GM23338 (cell line): ENCODE results near the gene TMEM106C. TPM values are rescaled to one million over a fixed set of nuclear protein-coding genes. Genes with fewer than 3 reads are reported as not detected.

Experiments used
- ATAC-seq: fragments of 200-7000 bp; cut with Tn5 transposase; 3 replicates; pipeline ENCODE4 v1.9.1; 2020
- DNase-seq: peaks from one replicate; pipeline ENCODE4 v3.0.0-alpha.2; 2015; ENCODE audit warnings: low spot score
- H2AFZ ChIP-seq: fragments of 200-600 bp; sonication (generic); 2 replicates; pipeline ENCODE4 v1.8.0; 2016; ENCODE audit warnings: antibody characterized with exemption, mild to moderate bottlenecking, moderate library complexity
- H3F3A ChIP-seq: fragments of 200-600 bp; sonication (generic); replicated peaks from 2 replicates; pipeline ENCODE4 v1.8.0; 2017; ENCODE audit warnings: antibody characterized with exemption, mixed run types, low read depth
- H3K27ac ChIP-seq: fragments of 200-600 bp; sonication (generic); 2 replicates; pipeline ENCODE4 v1.6.1; 2016; ENCODE audit warnings: low read depth
- H3K27me3 ChIP-seq: fragments of 200-600 bp; sonication (generic); 2 replicates; pipeline ENCODE4 v1.8.0; 2016; ENCODE audit warnings: mild to moderate bottlenecking, mixed run types, moderate library complexity; ENCODE audit not compliant: insufficient read depth
- H3K36me3 ChIP-seq: fragments of 200-600 bp; sonication (generic); 2 replicates; pipeline ENCODE4 v1.8.0; 2016; ENCODE audit warnings: mild to moderate bottlenecking; ENCODE audit not compliant: insufficient read depth
- H3K4me1 ChIP-seq: fragments of 200-600 bp; sonication (generic); 2 replicates; pipeline ENCODE4 v1.8.0; 2016; ENCODE audit warnings: mild to moderate bottlenecking, moderate library complexity; ENCODE audit not compliant: insufficient read depth
- H3K4me2 ChIP-seq: fragments of 200-600 bp; sonication (generic); 2 replicates; pipeline ENCODE4 v1.7.1; 2017; ENCODE audit warnings: mixed run types
- H3K4me3 ChIP-seq: fragments of 200-600 bp; sonication (generic); 2 replicates; pipeline ENCODE4 v1.6.1; 2016; ENCODE audit warnings: mixed run types
- H3K79me2 ChIP-seq: fragments of 200-600 bp; sonication (generic); replicated peaks from 2 replicates; pipeline ENCODE4 v1.8.0; 2017; ENCODE audit warnings: mild to moderate bottlenecking; ENCODE audit not compliant: insufficient read depth
- H3K9me2 ChIP-seq: fragments of 200-600 bp; sonication (generic); 2 replicates; pipeline ENCODE4 v1.8.0; 2017; ENCODE audit not compliant: insufficient read depth
- H4K20me1 ChIP-seq: fragments of 200-600 bp; sonication (generic); replicated peaks from 2 replicates; pipeline ENCODE4 v1.8.0; 2017; ENCODE audit warnings: mild to moderate bottlenecking; ENCODE audit not compliant: insufficient read depth
- H3K27ac Mint-ChIP-seq: 2 replicates; pipeline ENCODE4 v1.8.0; 2020; ENCODE audit warnings: inconsistent platforms, mild to moderate bottlenecking, moderate library complexity, mixed read lengths
- H3K27me3 Mint-ChIP-seq: 3 replicates; pipeline ENCODE4 v1.8.0; 2022; ENCODE audit warnings: low read depth, mild to moderate bottlenecking, moderate library complexity, mixed read lengths, inconsistent platforms; ENCODE audit not compliant: insufficient read depth, poor library complexity
- H3K36me3 Mint-ChIP-seq: 3 replicates; pipeline ENCODE4 v1.8.0; 2021; ENCODE audit warnings: low read depth, mild to moderate bottlenecking, inconsistent platforms, moderate library complexity, mixed read lengths
- H3K4me1 Mint-ChIP-seq: 3 replicates; pipeline ENCODE4 v1.8.0; 2020; ENCODE audit warnings: mild to moderate bottlenecking, inconsistent platforms, mixed read lengths
- H3K4me3 Mint-ChIP-seq: 3 replicates; pipeline ENCODE4 v1.8.0; 2021; ENCODE audit warnings: moderate library complexity, mild to moderate bottlenecking, inconsistent platforms, mixed read lengths
- H3K9me3 Mint-ChIP-seq: 3 replicates; pipeline ENCODE4 v1.8.0; 2020; ENCODE audit warnings: moderate library complexity, mild to moderate bottlenecking, inconsistent platforms, mixed read lengths
- CREB1 ChIP-seq: fragments of 250-450 bp; sonication (Bioruptor Pico); IDR thresholded peaks from 2 replicates; pipeline ENCODE4 v1.5.0; 2020; ENCODE audit warnings: low read depth, mild to moderate bottlenecking, moderate library complexity
- EZH2 ChIP-seq: fragments of 200-600 bp; sonication (generic); IDR thresholded peaks from one replicate; pipeline ENCODE4 v1.8.0; 2017; ENCODE audit warnings: antibody characterized with exemption, mild to moderate bottlenecking, low read depth; ENCODE audit not compliant: unreplicated experiment
- EZH2phosphoT487 ChIP-seq: fragments of 200-600 bp; sonication (generic); IDR thresholded peaks from one replicate; pipeline ENCODE4 v1.8.1; 2018; ENCODE audit warnings: antibody characterized with exemption; ENCODE audit not compliant: unreplicated experiment
- JUNB ChIP-seq: IDR thresholded peaks from one replicate; pipeline ENCODE4 v1.6.1; 2016; ENCODE audit warnings: antibody characterized with exemption; ENCODE audit not compliant: unreplicated experiment
- NANOG ChIP-seq: IDR thresholded peaks from 2 replicates; pipeline ENCODE4 v1.6.1; 2016; ENCODE audit warnings: antibody characterized with exemption, borderline replicate concordance
- POLR2AphosphoS5 ChIP-seq: IDR thresholded peaks from 2 replicates; pipeline ENCODE4 v1.6.1; 2016; ENCODE audit warnings: antibody characterized with exemption, low read depth
- STAT1 ChIP-seq: IDR thresholded peaks from one replicate; pipeline ENCODE4 v1.6.1; 2016; ENCODE audit warnings: antibody characterized with exemption; ENCODE audit not compliant: unreplicated experiment
- ZNF114 ChIP-seq: fragments of 250-450 bp; sonication (Bioruptor Pico); IDR thresholded peaks from 2 replicates; pipeline ENCODE4 v1.5.0; 2020; ENCODE audit warnings: mild to moderate bottlenecking, moderate library complexity
- ZNF331 ChIP-seq: fragments of 250-450 bp; sonication (Bioruptor Pico); IDR thresholded peaks from 2 replicates; pipeline ENCODE4 v1.5.0; 2020; ENCODE audit warnings: low read depth, mild to moderate bottlenecking, moderate library complexity
- polyA plus RNA-seq: library from polyadenylated mRNA; unstranded; fragments of >200 nt; fragmentation: Nextera tagmentation; extraction: Ambion mirVana; gene quantifications from 2 replicates; pipeline ENCODE4 v1.2.1, GENCODE V29; 2016
- total RNA-seq: library from RNA; depleted of rRNA; stranded (reverse); fragments of >200 nt; shearing (Covaris generic); gene quantifications from 2 replicates; pipeline ENCODE4 v1.2.3, GENCODE V29; 2014
- TF ChIP-seq, protein P1 (sequence below): IDR thresholded peaks from 2 replicates; pipeline ENCODE4 v1.6.1; 2016; ENCODE audit warnings: antibody characterized with exemption
- TF ChIP-seq, protein P2 (sequence below), 2 experiments: fragments of 200-600 bp in 1 of 2; sonication (generic) in 1 of 2; conservative IDR thresholded peaks; 2 replicates each; pipeline versions ENCODE4 v1.5.1 to v1.6.1; 2016 to 2017; ENCODE audit warnings: antibody characterized with exemption in 2 of 2, low read depth in 2 of 2, mild to moderate bottlenecking in 2 of 2, moderate library complexity in 1 of 2
- TF ChIP-seq, protein P3 (sequence below): fragments of 250-450 bp; sonication (Bioruptor Pico); IDR thresholded peaks from 2 replicates; pipeline ENCODE4 v1.5.0; 2020; ENCODE audit warnings: mild to moderate bottlenecking, moderate library complexity
- TF ChIP-seq, protein P4 (sequence below): IDR thresholded peaks from one replicate; pipeline ENCODE4 v1.6.1; 2018; ENCODE audit warnings: antibody characterized with exemption; ENCODE audit not compliant: unreplicated experiment

The TMEM106C gene
- total and polyA plus RNA-seq, 2 experiments from 2014 or later = 43.5 to 83.7 TPM

DNA sequence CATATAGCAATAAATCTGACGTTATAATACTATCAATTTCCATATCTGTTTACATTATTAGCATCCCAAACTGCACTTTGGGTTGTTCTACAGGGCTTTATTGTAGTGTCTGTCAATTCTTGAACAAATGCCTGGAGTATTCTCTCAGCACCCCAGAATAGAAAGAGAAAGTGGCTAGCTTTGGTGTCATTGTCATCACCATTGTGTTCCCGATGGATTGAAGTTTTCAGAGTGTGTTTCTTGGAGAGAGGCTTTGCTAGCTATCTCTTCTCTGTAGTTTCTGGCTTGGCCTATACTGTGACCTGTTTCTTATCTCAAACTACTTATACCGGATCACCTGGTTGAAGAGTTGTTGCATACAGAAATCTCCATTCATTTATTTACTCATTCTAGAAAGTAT lies 6.4 kb downstream of the TMEM106C start:
- H3F3A ChIP-seq = no peaks in the 10 kb centered on the region
- no peaks in the 10 kb centered on the region for H3K36me3 ChIP-seq
- no peak overlapping the region for H3K27ac Mint-ChIP-seq
- no peak for DNase-seq
- TF ChIP-seq EZH2 (no peak), POLR2AphosphoS5 (no peak), ZNF114 (CRISPR knock-in tag) (no peak), STAT1 (no peak), JUNB (no peak), ZNF331 (no peak), EZH2phosphoT487 (no peak), CREB1 (no peak), NANOG (no peak)
- TF ChIP-seq, protein P1, sequence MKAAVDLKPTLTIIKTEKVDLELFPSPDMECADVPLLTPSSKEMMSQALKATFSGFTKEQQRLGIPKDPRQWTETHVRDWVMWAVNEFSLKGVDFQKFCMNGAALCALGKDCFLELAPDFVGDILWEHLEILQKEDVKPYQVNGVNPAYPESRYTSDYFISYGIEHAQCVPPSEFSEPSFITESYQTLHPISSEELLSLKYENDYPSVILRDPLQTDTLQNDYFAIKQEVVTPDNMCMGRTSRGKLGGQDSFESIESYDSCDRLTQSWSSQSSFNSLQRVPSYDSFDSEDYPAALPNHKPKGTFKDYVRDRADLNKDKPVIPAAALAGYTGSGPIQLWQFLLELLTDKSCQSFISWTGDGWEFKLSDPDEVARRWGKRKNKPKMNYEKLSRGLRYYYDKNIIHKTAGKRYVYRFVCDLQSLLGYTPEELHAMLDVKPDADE = no peak
- TF ChIP-seq, protein P2, sequence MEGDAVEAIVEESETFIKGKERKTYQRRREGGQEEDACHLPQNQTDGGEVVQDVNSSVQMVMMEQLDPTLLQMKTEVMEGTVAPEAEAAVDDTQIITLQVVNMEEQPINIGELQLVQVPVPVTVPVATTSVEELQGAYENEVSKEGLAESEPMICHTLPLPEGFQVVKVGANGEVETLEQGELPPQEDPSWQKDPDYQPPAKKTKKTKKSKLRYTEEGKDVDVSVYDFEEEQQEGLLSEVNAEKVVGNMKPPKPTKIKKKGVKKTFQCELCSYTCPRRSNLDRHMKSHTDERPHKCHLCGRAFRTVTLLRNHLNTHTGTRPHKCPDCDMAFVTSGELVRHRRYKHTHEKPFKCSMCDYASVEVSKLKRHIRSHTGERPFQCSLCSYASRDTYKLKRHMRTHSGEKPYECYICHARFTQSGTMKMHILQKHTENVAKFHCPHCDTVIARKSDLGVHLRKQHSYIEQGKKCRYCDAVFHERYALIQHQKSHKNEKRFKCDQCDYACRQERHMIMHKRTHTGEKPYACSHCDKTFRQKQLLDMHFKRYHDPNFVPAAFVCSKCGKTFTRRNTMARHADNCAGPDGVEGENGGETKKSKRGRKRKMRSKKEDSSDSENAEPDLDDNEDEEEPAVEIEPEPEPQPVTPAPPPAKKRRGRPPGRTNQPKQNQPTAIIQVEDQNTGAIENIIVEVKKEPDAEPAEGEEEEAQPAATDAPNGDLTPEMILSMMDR (conservative IDR thresholded peaks at IDR 0.05; ENCODE audit: low read depth in 2 of 2) = no peak
- TF ChIP-seq, protein P3, sequence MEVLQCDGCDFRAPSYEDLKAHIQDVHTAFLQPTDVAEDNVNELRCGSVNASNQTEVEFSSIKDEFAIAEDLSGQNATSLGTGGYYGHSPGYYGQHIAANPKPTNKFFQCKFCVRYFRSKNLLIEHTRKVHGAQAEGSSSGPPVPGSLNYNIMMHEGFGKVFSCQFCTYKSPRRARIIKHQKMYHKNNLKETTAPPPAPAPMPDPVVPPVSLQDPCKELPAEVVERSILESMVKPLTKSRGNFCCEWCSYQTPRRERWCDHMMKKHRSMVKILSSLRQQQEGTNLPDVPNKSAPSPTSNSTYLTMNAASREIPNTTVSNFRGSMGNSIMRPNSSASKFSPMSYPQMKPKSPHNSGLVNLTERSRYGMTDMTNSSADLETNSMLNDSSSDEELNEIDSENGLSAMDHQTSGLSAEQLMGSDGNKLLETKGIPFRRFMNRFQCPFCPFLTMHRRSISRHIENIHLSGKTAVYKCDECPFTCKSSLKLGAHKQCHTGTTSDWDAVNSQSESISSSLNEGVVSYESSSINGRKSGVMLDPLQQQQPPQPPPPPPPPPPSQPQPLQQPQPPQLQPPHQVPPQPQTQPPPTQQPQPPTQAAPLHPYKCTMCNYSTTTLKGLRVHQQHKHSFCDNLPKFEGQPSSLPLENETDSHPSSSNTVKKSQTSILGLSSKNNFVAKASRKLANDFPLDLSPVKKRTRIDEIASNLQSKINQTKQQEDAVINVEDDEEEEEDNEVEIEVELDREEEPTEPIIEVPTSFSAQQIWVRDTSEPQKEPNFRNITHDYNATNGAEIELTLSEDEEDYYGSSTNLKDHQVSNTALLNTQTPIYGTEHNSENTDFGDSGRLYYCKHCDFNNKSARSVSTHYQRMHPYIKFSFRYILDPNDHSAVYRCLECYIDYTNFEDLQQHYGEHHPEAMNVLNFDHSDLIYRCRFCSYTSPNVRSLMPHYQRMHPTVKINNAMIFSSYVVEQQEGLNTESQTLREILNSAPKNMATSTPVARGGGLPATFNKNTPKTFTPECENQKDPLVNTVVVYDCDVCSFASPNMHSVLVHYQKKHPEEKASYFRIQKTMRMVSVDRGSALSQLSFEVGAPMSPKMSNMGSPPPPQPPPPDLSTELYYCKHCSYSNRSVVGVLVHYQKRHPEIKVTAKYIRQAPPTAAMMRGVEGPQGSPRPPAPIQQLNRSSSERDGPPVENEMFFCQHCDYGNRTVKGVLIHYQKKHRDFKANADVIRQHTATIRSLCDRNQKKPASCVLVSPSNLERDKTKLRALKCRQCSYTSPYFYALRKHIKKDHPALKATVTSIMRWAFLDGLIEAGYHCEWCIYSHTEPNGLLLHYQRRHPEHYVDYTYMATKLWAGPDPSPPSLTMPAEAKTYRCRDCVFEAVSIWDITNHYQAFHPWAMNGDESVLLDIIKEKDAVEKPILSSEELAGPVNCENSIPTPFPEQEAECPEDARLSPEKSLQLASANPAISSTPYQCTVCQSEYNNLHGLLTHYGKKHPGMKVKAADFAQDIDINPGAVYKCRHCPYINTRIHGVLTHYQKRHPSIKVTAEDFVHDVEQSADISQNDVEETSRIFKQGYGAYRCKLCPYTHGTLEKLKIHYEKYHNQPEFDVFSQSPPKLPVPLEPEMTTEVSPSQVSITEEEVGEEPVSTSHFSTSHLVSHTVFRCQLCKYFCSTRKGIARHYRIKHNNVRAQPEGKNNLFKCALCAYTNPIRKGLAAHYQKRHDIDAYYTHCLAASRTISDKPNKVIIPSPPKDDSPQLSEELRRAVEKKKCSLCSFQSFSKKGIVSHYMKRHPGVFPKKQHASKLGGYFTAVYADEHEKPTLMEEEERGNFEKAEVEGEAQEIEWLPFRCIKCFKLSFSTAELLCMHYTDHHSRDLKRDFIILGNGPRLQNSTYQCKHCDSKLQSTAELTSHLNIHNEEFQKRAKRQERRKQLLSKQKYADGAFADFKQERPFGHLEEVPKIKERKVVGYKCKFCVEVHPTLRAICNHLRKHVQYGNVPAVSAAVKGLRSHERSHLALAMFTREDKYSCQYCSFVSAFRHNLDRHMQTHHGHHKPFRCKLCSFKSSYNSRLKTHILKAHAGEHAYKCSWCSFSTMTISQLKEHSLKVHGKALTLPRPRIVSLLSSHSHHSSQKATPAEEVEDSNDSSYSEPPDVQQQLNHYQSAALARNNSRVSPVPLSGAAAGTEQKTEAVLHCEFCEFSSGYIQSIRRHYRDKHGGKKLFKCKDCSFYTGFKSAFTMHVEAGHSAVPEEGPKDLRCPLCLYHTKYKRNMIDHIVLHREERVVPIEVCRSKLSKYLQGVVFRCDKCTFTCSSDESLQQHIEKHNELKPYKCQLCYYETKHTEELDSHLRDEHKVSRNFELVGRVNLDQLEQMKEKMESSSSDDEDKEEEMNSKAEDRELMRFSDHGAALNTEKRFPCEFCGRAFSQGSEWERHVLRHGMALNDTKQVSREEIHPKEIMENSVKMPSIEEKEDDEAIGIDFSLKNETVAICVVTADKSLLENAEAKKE (CRISPR knock-in tag) = no peak
- TF ChIP-seq, protein P4, sequence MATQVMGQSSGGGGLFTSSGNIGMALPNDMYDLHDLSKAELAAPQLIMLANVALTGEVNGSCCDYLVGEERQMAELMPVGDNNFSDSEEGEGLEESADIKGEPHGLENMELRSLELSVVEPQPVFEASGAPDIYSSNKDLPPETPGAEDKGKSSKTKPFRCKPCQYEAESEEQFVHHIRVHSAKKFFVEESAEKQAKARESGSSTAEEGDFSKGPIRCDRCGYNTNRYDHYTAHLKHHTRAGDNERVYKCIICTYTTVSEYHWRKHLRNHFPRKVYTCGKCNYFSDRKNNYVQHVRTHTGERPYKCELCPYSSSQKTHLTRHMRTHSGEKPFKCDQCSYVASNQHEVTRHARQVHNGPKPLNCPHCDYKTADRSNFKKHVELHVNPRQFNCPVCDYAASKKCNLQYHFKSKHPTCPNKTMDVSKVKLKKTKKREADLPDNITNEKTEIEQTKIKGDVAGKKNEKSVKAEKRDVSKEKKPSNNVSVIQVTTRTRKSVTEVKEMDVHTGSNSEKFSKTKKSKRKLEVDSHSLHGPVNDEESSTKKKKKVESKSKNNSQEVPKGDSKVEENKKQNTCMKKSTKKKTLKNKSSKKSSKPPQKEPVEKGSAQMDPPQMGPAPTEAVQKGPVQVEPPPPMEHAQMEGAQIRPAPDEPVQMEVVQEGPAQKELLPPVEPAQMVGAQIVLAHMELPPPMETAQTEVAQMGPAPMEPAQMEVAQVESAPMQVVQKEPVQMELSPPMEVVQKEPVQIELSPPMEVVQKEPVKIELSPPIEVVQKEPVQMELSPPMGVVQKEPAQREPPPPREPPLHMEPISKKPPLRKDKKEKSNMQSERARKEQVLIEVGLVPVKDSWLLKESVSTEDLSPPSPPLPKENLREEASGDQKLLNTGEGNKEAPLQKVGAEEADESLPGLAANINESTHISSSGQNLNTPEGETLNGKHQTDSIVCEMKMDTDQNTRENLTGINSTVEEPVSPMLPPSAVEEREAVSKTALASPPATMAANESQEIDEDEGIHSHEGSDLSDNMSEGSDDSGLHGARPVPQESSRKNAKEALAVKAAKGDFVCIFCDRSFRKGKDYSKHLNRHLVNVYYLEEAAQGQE = no peak
- peaks cover 5% of the 10 kb centered on the region for H3K27me3 ChIP-seq
- no peak overlapping the region for H3K4me2 ChIP-seq
- H4K20me1 ChIP-seq = peaks cover 3% of the 10 kb centered on the region; the same call in 1 of the 2 replicates
- no peak overlapping the region for H3K27ac ChIP-seq
- no peaks in the 10 kb centered on the region for H3K9me2 ChIP-seq
- H3K4me1 ChIP-seq = 0 out of 2 replicates have a peak, but pooled peaks cover 2% of the 10 kb centered on the region
- H3K4me3 ChIP-seq = no peak overlapping the region
- no peaks in the 10 kb centered on the region for H3K9me3 Mint-ChIP-seq
- H3K36me3 Mint-ChIP-seq = no peaks in the 10 kb centered on the region
- H3K79me2 ChIP-seq = no peaks in the 10 kb centered on the region
- no peak overlapping the region for H3K4me3 Mint-ChIP-seq
- no peak for ATAC-seq
- peaks cover 2% of the 10 kb centered on the region for H3K27me3 Mint-ChIP-seq
- H3K4me1 Mint-ChIP-seq = no peaks in the 10 kb centered on the region
- H2AFZ ChIP-seq = no peak overlapping the region
